Adrenal gland (tissue), 12 donors: Measurements from ENCODE around the gene CD48. TPM values are rescaled to one million over a fixed set of nuclear protein-coding genes. Genes with fewer than 3 reads are reported as not detected.

ENCODE experiments used
- DNase-seq, 7 donors: peaks; one replicate each; pipeline ENCODE4 v3.0.0-alpha.2; 2019 to 2020
- H3K27ac ChIP-seq, 5 donors: fragments of 200-600 bp; sonication (generic) in 4 of 5; 1 replicate in 3 of 5; 2 replicates in 2 of 5; pipeline versions ENCODE4 v1.5.1 to v1.8.0; 2016 to 2020; ENCODE audit warnings: mild to moderate bottlenecking in 1 of 5
- H3K27me3 ChIP-seq: fragments of 200-600 bp; 2 replicates; pipeline ENCODE4 v1.8.0; 2021
- H3K36me3 ChIP-seq, 2 donors: fragments of 200-600 bp; replicated peaks in 1 of 2; 1 replicate in 1 of 2; 2 replicates in 1 of 2; pipeline versions ENCODE4 v1.5.1 to v1.8.0; 2018 to 2022
- H3K4me1 ChIP-seq, 2 donors: fragments of 200-600 bp; replicated peaks in 1 of 2; 1 replicate in 1 of 2; 2 replicates in 1 of 2; pipeline versions ENCODE4 v1.5.1 to v1.8.0; 2018 to 2021
- H3K4me3 ChIP-seq, 4 donors: fragments of 200-600 bp; sonication (generic) in 3 of 4; one replicate each; pipeline ENCODE4 v1.5.1; 2016 to 2018
- H3K9me3 ChIP-seq, 3 donors: fragments of 200-600 bp; sonication (generic) in 1 of 3; replicated peaks in 1 of 3; 1 replicate in 2 of 3; 2 replicates in 1 of 3; pipeline versions ENCODE4 v1.5.1 to v1.8.0; 2016 to 2021
- CTCF ChIP-seq, 6 experiments: fragments of 450-650 bp in 4 of 6; fragments of 200-600 bp in 2 of 6; sonication (generic) in 1 of 6; IDR thresholded peaks; 1 replicate in 5 of 6; 2 replicates in 1 of 6; pipeline versions ENCODE4 v1.5.1 to v1.8.0; 2016 to 2021; ENCODE audit warnings: antibody characterized with exemption in 6 of 6, mild to moderate bottlenecking in 2 of 6, moderate library complexity in 1 of 6
- POLR2A ChIP-seq, 2 donors: fragments of 450-650 bp; IDR thresholded peaks; one replicate each; pipeline ENCODE4 v1.6.1; 2017; ENCODE audit warnings: antibody characterized with exemption in 2 of 2, mild to moderate bottlenecking in 2 of 2, moderate library complexity in 1 of 2
- WGBS, 4 donors: extraction: QIAGEN DNeasy Blood & Tissue Kit in 2 of 4; methylation state at CpG; one replicate each; pipeline versions ENCODE4 v1.1.5 to v1.1.7; 2013 to 2017; 5-methylcytosine and 5-hydroxymethylcytosine counted together
- intact Hi-C, 2 donors: fragments of 100-400 bp; cut with DNase I; formaldehyde crosslinking; loops; one replicate each; pipeline versions ENCODE4 v1.14.1 to v1.15.0; 2022 to 2023
- polyA plus RNA-seq, 3 donors: library from polyadenylated mRNA; stranded (reverse); fragments of 200-250 nt in 2 of 3; fragments of 350-450 nt in 1 of 3; fragmentation: Illumina TruSeq in 1 of 3; extraction: RNeasy Lipid Tissue Mini Kit (QIAGEN cat#74804) in 1 of 3; gene quantifications; one replicate each; pipeline ENCODE4 v1.2.3, GENCODE V29; 2013 to 2014
- total RNA-seq, 9 donors: library from RNA; depleted of rRNA in 4 of 9; stranded (reverse); fragments of >200 nt in 4 of 9; fragments of 120-200 nt in 1 of 9; fragmentation: NEBNext Ultra II Directional in 1 of 9; extraction: Animal tissue kit (Norgen Biotek cat#: 25700) in 1 of 9; gene quantifications; one replicate each; pipeline versions ENCODE4 v1.1.0 to v1.2.4, GENCODE V29; 2013 to 2023
- donor health status: healthy with polysubstance abuse.
- donor health status: Bipolar disorder and iron deficiency.
- donor health status: DM: yes; HTN: yes; CAD: no.
- donor health status: DM: no; HTN: no; CAD: no.
- donor health status: DM: no; HTN: no; CAD: no.
- donor health status: DM: yes; HTN: yes; CAD: no.

The CD48 gene
- total and polyA plus RNA-seq, 12 donors, result 1.4 to 9.0 (median 3.9) TPM; not detected in 1

GRCh38 chr1:160727316-160727640, 15.7 kb upstream of the CD48 start:
- no peak for TF ChIP-seq CTCF (IDR thresholded peaks at IDR 0.05)
- no peak for TF ChIP-seq POLR2A (IDR thresholded peaks at IDR 0.05)
- no peak overlapping the region for H3K27ac ChIP-seq
- H3K27me3 ChIP-seq, result no peaks in the 10 kb centered on the region
- intact Hi-C loops, result loop anchor here in 1 of 2 donors (5.0 kb wide), 2 partner anchors 40 to 225 kb away; partner anchors contain the start of gene ITLN2
- H3K9me3 ChIP-seq, result no peaks in the 10 kb centered on the region
- H3K36me3 ChIP-seq, result no peaks in the 10 kb centered on the region
- no peak overlapping the region for H3K4me3 ChIP-seq
- H3K4me1 ChIP-seq, result peaks cover 0 to 7% of the 10 kb centered on the region in 2 donors
- DNase-seq, result no peak

- peaks cover 0 to 7% of the 10 kb centered on the region in 2 donors for H3K4me1 ChIP-seq
- WGBS, 4 donors, result 9 to 16% (median 14%) methylated on average over 8 of the region's 8 CpGs
- TF ChIP-seq CTCF (IDR thresholded peaks at IDR 0.05), result peak; percentile 74 to 90 (median 86)
- TF ChIP-seq POLR2A (IDR thresholded peaks at IDR 0.05), result no peak
- no peaks in the 10 kb centered on the region for H3K9me3 ChIP-seq
- intact Hi-C loops, result loop anchor here in 1 of 2 donors (5.0 kb wide), 2 partner anchors 41 to 226 kb away; partner anchors contain the start of gene ITLN2
- H3K4me3 ChIP-seq, result no peak overlapping the region
- no peaks in the 10 kb centered on the region for H3K36me3 ChIP-seq
- H3K27me3 ChIP-seq, result no peaks in the 10 kb centered on the region
- H3K27ac ChIP-seq, result no peak overlapping the region
- DNase-seq, result peak; percentile 57 to 77 (median 67)
These were observed 15.1 kb upstream of the CD48 start for GRCh38 chr1:160726498-160727315.

GRCh38 chr1:160726114-160726497, 14.5 kb upstream of the CD48 start:
- intact Hi-C loops, result loop anchor here in 1 of 2 donors (5.0 kb wide), 2 partner anchors 41 to 226 kb away; partner anchors contain the start of gene ITLN2
- no peaks in the 10 kb centered on the region for H3K27me3 ChIP-seq
- DNase-seq, result no peak
- H3K27ac ChIP-seq, result no peak overlapping the region
- no peak overlapping the region for H3K4me3 ChIP-seq
- no peak for TF ChIP-seq POLR2A (IDR thresholded peaks at IDR 0.05)
- TF ChIP-seq CTCF (IDR thresholded peaks at IDR 0.05), result no peak
- H3K4me1 ChIP-seq, result peaks cover 0 to 7% of the 10 kb centered on the region in 2 donors
- H3K36me3 ChIP-seq, result no peaks in the 10 kb centered on the region
- no peaks in the 10 kb centered on the region for H3K9me3 ChIP-seq
- WGBS, 4 donors, result 35 to 64% (median 47%) methylated on average over 3 of the region's 3 CpGs

GRCh38 chr1:160724465-160725242, 13.0 kb upstream of the CD48 start:
- no peak overlapping the region for H3K27ac ChIP-seq
- peaks cover 0 to 7% of the 10 kb centered on the region in 2 donors for H3K4me1 ChIP-seq
- intact Hi-C loops, result loop anchor here in 1 of 2 donors (5.0 kb wide), 2 partner anchors 43 to 228 kb away; partner anchors contain the start of gene ITLN2
- H3K9me3 ChIP-seq, result no peaks in the 10 kb centered on the region
- H3K27me3 ChIP-seq, result no peaks in the 10 kb centered on the region
- H3K36me3 ChIP-seq, result no peaks in the 10 kb centered on the region
- no peak for DNase-seq
- H3K4me3 ChIP-seq, result no peak overlapping the region
- TF ChIP-seq CTCF (IDR thresholded peaks at IDR 0.05), result no peak
- no peak for TF ChIP-seq POLR2A (IDR thresholded peaks at IDR 0.05)
- 70 to 74% (median 71%) methylated on average over 11 of the region's 11 CpGs for WGBS, 4 donors
